ENCODE results near the gene DENND4B. TPM values are rescaled to one million over a fixed set of nuclear protein-coding genes. Genes with fewer than 3 reads are reported as not detected.

Gene DENND4B
- total and polyA plus RNA-seq, 8 donors = 41.3 to 106 (median 48.7) TPM

DNA sequence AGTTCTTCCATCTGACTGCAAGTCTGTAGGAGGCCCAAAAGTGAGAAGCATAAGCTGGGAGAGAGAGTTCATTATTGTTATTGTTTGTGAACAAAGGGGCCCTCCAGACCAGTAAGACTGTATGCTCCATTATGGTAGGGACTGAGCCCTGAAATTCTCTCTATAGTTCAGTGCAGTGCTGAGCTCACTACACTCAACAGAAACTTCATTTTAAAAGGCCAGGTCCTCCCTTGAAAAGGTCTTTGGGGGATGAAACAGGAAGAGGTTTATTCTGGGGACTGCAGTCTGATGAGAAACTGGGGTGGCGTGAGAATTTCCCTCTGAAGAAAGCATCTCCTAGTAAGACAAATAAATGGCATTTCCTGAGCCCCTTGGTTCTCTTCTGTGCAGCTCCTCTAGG is 18.3 kb downstream of the DENND4B start:
- DNase-seq (no peak), ATAC-seq (no peak)
- Histone ChIP-seq H3K27me3 (no peaks in the 10 kb centered on the region), H3K36me3 (peaks cover 0 to 45% of the 10 kb centered on the region in 2 donors), H3K4me3 (no peak overlapping the region), H3K27ac (peak overlapping the region in 1 of 2 donors; percentile 48), H3K9me3 (no peaks in the 10 kb centered on the region), H3K4me1 (peaks cover 0 to 17% of the 10 kb centered on the region in 2 donors)
- TF ChIP-seq, protein P1, sequence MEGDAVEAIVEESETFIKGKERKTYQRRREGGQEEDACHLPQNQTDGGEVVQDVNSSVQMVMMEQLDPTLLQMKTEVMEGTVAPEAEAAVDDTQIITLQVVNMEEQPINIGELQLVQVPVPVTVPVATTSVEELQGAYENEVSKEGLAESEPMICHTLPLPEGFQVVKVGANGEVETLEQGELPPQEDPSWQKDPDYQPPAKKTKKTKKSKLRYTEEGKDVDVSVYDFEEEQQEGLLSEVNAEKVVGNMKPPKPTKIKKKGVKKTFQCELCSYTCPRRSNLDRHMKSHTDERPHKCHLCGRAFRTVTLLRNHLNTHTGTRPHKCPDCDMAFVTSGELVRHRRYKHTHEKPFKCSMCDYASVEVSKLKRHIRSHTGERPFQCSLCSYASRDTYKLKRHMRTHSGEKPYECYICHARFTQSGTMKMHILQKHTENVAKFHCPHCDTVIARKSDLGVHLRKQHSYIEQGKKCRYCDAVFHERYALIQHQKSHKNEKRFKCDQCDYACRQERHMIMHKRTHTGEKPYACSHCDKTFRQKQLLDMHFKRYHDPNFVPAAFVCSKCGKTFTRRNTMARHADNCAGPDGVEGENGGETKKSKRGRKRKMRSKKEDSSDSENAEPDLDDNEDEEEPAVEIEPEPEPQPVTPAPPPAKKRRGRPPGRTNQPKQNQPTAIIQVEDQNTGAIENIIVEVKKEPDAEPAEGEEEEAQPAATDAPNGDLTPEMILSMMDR (IDR thresholded peaks at IDR 0.05) = no peak
- intact Hi-C loops (cut with DNase I) = no loop called here

DNA sequence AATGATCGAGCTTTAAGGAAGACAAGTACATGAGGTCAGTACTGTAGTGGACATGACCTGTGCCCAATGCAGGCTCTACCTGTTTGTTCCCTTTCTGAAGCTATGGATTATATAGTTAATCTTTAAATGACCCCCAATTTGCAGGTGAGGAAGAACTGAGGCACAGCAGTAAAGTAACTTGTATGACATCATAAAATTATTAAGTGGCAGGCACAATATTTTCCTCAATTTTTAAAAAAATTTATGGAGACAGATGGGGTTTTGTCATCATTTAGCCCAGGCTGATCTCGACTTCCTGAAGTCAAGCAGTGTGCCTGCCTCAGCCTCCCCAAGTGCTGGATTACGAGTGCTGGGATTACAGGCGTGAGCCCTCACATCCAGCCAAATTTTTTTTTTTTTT is 20.1 kb downstream of the DENND4B start:
- TF ChIP-seq, protein P1 (IDR thresholded peaks at IDR 0.05) = no peak
- ATAC-seq = no peak
- no peak for DNase-seq
- H3K27ac ChIP-seq = no peak overlapping the region
- H3K27me3 ChIP-seq = no peaks in the 10 kb centered on the region
- H3K4me3 ChIP-seq = no peak overlapping the region
- intact Hi-C loops (cut with DNase I) = no loop called here
- H3K4me1 ChIP-seq = peaks cover 0 to 23% of the 10 kb centered on the region in 2 donors
- H3K36me3 ChIP-seq = peaks cover 0 to 26% of the 10 kb centered on the region in 2 donors
- no peaks in the 10 kb centered on the region for H3K9me3 ChIP-seq

DNA sequence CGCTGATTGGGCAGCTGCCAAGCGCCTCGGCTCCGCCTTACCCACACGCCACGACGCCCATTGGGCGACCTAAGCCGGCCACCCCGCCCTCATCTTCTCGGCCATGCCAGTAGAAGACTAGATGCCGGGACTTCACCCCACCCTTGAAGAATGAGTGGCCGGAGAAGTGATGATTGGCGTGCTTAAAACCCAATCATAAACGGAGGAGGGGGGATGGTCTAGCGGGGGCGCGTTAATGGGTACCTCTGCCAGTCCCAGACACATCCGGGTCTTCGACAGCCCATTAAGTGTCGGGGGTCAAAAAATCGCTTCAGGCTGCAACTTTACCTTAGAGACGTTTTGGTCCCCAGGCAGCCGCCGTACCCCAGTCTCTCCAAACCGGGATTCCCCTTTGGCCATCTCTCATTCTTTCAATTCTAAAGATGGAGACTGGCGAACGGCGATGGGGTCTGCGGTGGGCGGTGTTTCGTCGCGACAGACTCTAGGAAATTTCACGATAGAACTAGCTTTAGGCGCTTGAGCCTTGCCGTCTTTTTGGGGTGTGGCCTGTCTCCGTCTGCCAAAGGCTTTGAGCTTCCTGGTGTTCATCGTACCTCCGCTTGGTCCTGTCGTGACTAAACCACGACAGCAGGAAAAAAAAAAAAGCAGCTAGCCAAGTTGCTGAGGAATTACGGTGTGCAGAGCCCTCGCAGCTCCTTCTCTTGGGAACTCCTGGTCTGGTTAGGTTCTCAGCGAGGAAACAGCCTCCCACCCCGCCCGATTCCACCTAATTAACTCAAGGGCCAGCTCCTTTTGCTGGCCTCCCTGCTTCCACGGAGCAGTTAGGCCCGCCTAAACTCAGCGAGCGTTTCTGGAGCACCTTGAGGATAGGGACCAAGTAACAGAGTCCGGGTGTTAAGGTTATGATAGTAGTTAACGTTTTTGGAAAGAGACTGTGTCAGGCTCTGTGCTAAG is 23.3 kb downstream of the DENND4B start, which contains the start of gene GATAD2B:
Gene GATAD2B, minus strand, starts transcription at position 1 of the 954 bp plus-strand sequence. CDS start 94,625 bp downstream, outside the sequence.
- Histone ChIP-seq H3K4me1 (peaks cover 13 to 48% of the 10 kb centered on the region in 2 donors), H3K27me3 (no peaks in the 10 kb centered on the region), H3K9me3 (no peaks in the 10 kb centered on the region), H3K36me3 (no peaks in the 10 kb centered on the region), H3K27ac (peak within 1 kb of the TSS; percentile 84 to 89), H3K4me3 (peak within 1 kb of the TSS; percentile 72 to 87)
- DNase-seq = peak; percentile 99 to 100 (median 100)
- ATAC-seq = peak; percentile 97
- intact Hi-C loops (cut with DNase I) = no loop called here
- TF ChIP-seq, protein P1 (IDR thresholded peaks at IDR 0.05) = no peak

DNA sequence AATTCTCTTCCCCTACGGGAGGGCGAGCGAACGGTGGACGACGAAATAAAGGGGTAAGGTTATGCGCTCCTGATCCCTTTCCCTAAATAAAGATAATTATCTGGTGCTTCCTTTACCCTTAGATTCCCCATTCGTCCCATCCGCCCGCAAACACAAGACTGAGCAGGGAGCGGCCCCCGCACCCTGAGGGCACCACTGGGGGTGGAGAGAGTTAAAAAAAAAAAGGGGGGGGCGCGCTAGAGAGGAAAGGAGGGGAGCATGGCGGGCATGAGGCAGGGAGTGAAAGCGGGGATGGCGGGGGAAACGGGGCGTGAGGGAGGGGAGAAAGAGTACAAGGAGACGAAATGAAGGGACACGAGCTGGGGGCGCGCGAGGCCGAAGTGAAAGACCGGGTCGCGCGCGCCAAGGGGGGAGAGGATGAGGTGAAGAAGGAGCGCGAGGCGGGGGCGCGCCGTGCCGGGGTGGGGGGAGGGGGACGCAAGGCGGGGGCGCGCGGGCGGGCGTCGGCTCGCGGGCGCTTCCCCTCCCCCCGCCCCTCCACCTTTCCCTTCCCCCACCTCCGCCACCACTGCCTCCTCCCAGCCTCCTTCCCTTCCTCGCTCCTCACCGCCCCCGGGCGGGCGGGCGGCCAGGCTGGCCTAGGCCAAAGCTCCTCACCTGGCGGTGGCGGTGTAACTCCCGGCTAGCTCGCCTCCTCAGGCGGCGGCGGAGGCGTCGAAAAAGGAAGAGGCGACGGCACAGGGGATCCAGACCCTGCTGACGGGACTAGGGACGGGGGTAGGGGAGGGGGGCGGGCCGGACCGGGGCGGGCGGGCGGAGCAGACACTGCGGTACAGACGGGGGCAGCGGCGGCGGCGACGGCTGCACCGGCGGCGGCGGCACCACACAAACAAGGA is 24.2 kb downstream of the DENND4B start:
- Histone ChIP-seq H3K9me3 (no peaks in the 10 kb centered on the region), H3K4me3 (peak overlapping the region; percentile 72 to 87), H3K4me1 (peaks cover 13 to 52% of the 10 kb centered on the region in 2 donors), H3K27me3 (no peaks in the 10 kb centered on the region), H3K27ac (peak overlapping the region; percentile 84 to 87), H3K36me3 (no peaks in the 10 kb centered on the region)
- ATAC-seq = peak; percentile 28
- TF ChIP-seq, protein P1 (IDR thresholded peaks at IDR 0.05) = no peak
- DNase-seq = peak in 2 of 4 donors; percentile 49 to 52
- intact Hi-C loops (cut with DNase I) = no loop called here

Measured in left lung (tissue), 10 donors.